ENCODE measurements around the gene TNIP3.
"Not testable (repeated sequence)": the region's sequence is repeated elsewhere in the genome, so short reads cannot be mapped to it uniquely, and the experiment has no call there.

Gene TNIP3

DNA sequence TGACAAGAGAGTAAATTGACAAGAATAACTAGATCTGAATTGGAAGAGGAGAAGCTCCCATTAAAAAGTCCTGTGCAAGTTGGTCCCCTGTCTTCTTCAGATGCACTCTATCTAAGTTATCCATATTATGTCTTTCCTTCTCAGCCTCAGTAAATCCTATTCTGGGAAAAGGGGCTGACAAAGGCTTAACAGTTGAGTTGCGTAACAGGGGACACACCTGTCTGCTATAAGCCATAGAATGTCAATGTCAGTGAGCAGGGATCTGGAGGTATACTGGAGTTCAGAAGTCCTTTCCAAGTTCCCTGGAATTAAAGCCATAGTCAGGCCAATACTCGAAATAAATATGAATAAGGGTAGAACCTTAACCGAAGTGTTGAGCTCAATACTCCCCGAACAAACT, 26.3 kb upstream of the TNIP3 start:
- no peak overlapping the region for H3K27ac ChIP-seq (ENCODE audit: low read depth, low read length)

DNA sequence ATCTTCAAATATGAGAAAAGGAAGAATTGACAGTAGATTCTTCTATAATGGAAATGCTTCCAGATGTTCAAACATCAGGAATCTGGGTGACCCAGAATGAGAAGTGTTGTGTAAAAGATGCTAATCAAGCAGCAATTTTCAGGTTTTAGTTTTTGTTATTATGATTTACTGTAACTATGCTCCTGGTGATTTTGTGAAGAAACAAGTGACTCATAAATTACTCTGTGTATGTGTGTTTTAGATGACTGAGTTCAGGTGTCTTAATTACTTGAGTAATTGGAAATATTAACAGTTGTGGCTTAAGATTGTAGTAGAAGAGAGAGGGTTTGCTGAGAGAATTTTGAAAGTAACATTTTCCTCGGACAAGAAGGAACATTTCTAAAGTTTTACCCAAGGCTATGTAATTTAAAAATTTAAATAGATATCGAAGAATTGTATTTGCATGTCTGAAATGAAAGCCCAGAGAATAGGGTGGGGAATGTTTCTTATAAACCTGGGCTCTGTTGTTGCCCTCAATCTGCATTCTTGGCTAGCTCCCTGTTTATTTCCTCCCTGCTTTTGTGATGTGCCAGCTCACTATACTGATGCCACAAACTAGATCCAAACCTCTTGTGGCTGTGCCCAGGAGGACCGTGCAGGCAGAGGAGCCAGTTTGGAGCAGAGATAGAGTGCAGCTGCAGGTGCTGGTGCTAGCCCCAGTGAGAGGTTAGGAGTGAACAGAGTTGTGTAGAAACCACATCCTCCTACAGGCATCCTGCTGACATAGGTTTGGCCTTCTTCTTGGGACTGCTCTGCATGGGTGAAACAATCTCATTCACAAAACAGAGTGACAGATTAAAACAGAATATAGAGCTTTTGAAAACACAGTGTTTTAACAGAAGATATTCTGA, 25.4 kb upstream of the TNIP3 start:
- no peak overlapping the region for H3K9ac ChIP-seq (ENCODE audit: low read length)
- H3K27ac ChIP-seq (ENCODE audit: low read depth, low read length): no peak overlapping the region
- no peak overlapping the region for H3K4me3 ChIP-seq (ENCODE audit: low read length)
- no peaks in the 10 kb centered on the region for H3K27me3 ChIP-seq (ENCODE audit: control insufficient read depth, insufficient read depth, low read length)
- no peaks in the 10 kb centered on the region for H3K4me1 ChIP-seq (ENCODE audit: control insufficient read depth, insufficient read depth, low read length)
- H3K36me3 ChIP-seq (ENCODE audit: control insufficient read depth, insufficient read depth, low read length): no peaks in the 10 kb centered on the region

More for the DNA sequence above, 26.3 kb upstream of the TNIP3 start:
- H3K9ac ChIP-seq (ENCODE audit: low read length): no peak overlapping the region
- no peaks in the 10 kb centered on the region for H3K4me1 ChIP-seq (ENCODE audit: control insufficient read depth, insufficient read depth, low read length)
- H3K4me3 ChIP-seq (ENCODE audit: low read length): no peak overlapping the region
- H3K27me3 ChIP-seq (ENCODE audit: control insufficient read depth, insufficient read depth, low read length): no peaks in the 10 kb centered on the region
- H3K36me3 ChIP-seq (ENCODE audit: control insufficient read depth, insufficient read depth, low read length): no peaks in the 10 kb centered on the region

- no peaks in the 10 kb centered on the region for H3K36me3 ChIP-seq (ENCODE audit: control insufficient read depth, insufficient read depth, low read length)
- no peaks in the 10 kb centered on the region for H3K4me1 ChIP-seq (ENCODE audit: control insufficient read depth, insufficient read depth, low read length)
- no peak overlapping the region for H3K4me3 ChIP-seq (ENCODE audit: low read length)
- H3K27ac ChIP-seq (ENCODE audit: low read depth, low read length): no peak overlapping the region
- H3K9ac ChIP-seq (ENCODE audit: low read length): no peak overlapping the region
- H3K27me3 ChIP-seq (ENCODE audit: control insufficient read depth, insufficient read depth, low read length): no peaks in the 10 kb centered on the region
Measured at GRCh38 chr4:121187206-121187605, 23.1 kb upstream of the TNIP3 start.

DNA sequence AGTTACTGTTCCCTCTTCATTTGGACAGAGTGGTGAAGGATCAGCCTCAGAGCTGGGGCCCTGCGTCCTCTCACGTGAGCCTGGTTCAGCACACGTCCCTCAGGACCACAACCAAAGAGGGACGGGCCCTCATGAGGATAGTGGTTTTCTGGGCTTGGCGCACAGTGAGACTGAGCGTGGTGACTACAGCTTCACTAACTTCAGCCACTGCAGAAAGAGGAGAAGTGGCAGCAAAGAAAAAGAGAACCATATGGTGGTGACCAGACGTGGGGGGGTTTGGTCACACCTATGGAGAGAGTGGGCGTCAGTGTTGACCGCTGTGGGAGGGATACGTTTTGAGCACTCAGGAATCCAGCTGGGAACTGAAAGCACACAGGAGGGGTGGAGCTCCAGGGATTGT, 21.8 kb upstream of the TNIP3 start:
- H3K27me3 ChIP-seq (ENCODE audit: control insufficient read depth, insufficient read depth, low read length): no peaks in the 10 kb centered on the region
- no peaks in the 10 kb centered on the region for H3K36me3 ChIP-seq (ENCODE audit: control insufficient read depth, insufficient read depth, low read length)
- no peak overlapping the region for H3K4me3 ChIP-seq (ENCODE audit: low read length)
- H3K27ac ChIP-seq (ENCODE audit: low read depth, low read length): no peak overlapping the region
- H3K4me1 ChIP-seq (ENCODE audit: control insufficient read depth, insufficient read depth, low read length): no peaks in the 10 kb centered on the region
- no peak overlapping the region for H3K9ac ChIP-seq (ENCODE audit: low read length)

GRCh38 chr4:121183989-121184388, 19.9 kb upstream of the TNIP3 start:
- no peaks in the 10 kb centered on the region for H3K27me3 ChIP-seq (ENCODE audit: control insufficient read depth, insufficient read depth, low read length)
- H3K36me3 ChIP-seq (ENCODE audit: control insufficient read depth, insufficient read depth, low read length): no peaks in the 10 kb centered on the region
- H3K4me3 ChIP-seq (ENCODE audit: low read length): no peak overlapping the region
- no peaks in the 10 kb centered on the region for H3K4me1 ChIP-seq (ENCODE audit: control insufficient read depth, insufficient read depth, low read length)
- H3K27ac ChIP-seq (ENCODE audit: low read depth, low read length): no peak overlapping the region
- H3K9ac ChIP-seq (ENCODE audit: low read length): no peak overlapping the region

GRCh38 chr4:121183361-121183760, 19.2 kb upstream of the TNIP3 start:
- H3K36me3 ChIP-seq (ENCODE audit: control insufficient read depth, insufficient read depth, low read length): no peaks in the 10 kb centered on the region
- H3K4me1 ChIP-seq (ENCODE audit: control insufficient read depth, insufficient read depth, low read length): no peaks in the 10 kb centered on the region
- no peaks in the 10 kb centered on the region for H3K27me3 ChIP-seq (ENCODE audit: control insufficient read depth, insufficient read depth, low read length)
- no peak overlapping the region for H3K27ac ChIP-seq (ENCODE audit: low read depth, low read length)
- H3K9ac ChIP-seq (ENCODE audit: low read length): no peak overlapping the region
- no peak overlapping the region for H3K4me3 ChIP-seq (ENCODE audit: low read length)

- Histone ChIP-seq H3K4me1 (ENCODE audit: control insufficient read depth, insufficient read depth, low read length) (no peaks in the 10 kb centered on the region), H3K36me3 (ENCODE audit: control insufficient read depth, insufficient read depth, low read length) (no peaks in the 10 kb centered on the region), H3K9ac (ENCODE audit: low read length) (no peak overlapping the region), H3K27ac (ENCODE audit: low read depth, low read length) (no peak overlapping the region), H3K27me3 (ENCODE audit: control insufficient read depth, insufficient read depth, low read length) (no peaks in the 10 kb centered on the region), H3K4me3 (ENCODE audit: low read length) (no peak overlapping the region)
Measured at GRCh38 chr4:121182296-121182695, 18.2 kb upstream of the TNIP3 start.

- Histone ChIP-seq H3K4me1 (ENCODE audit: control insufficient read depth, insufficient read depth, low read length) (no peaks in the 10 kb centered on the region), H3K9ac (ENCODE audit: low read length) (no peak overlapping the region), H3K27ac (ENCODE audit: low read depth, low read length) (no peak overlapping the region), H3K4me3 (ENCODE audit: low read length) (no peak overlapping the region), H3K27me3 (ENCODE audit: control insufficient read depth, insufficient read depth, low read length) (no peaks in the 10 kb centered on the region), H3K36me3 (ENCODE audit: control insufficient read depth, insufficient read depth, low read length) (no peaks in the 10 kb centered on the region)
Measured at GRCh38 chr4:121181493-121181892, 17.4 kb upstream of the TNIP3 start.

- H3K27me3 ChIP-seq (ENCODE audit: control insufficient read depth, insufficient read depth, low read length): no peaks in the 10 kb centered on the region
- no peak overlapping the region for H3K4me3 ChIP-seq (ENCODE audit: low read length)
- no peaks in the 10 kb centered on the region for H3K36me3 ChIP-seq (ENCODE audit: control insufficient read depth, insufficient read depth, low read length)
- H3K4me1 ChIP-seq (ENCODE audit: control insufficient read depth, insufficient read depth, low read length): no peaks in the 10 kb centered on the region
- no peak overlapping the region for H3K9ac ChIP-seq (ENCODE audit: low read length)
- H3K27ac ChIP-seq (ENCODE audit: low read depth, low read length): no peak overlapping the region
Measured at GRCh38 chr4:121180558-121180957, 16.4 kb upstream of the TNIP3 start.

GRCh38 chr4:121177246-121178137, 13.4 kb upstream of the TNIP3 start:
- no peak overlapping the region for H3K9ac ChIP-seq (ENCODE audit: low read length)
- H3K4me3 ChIP-seq (ENCODE audit: low read length): no peak overlapping the region
- no peaks in the 10 kb centered on the region for H3K27me3 ChIP-seq (ENCODE audit: control insufficient read depth, insufficient read depth, low read length)
- H3K4me1 ChIP-seq (ENCODE audit: control insufficient read depth, insufficient read depth, low read length): no peaks in the 10 kb centered on the region
- H3K36me3 ChIP-seq (ENCODE audit: control insufficient read depth, insufficient read depth, low read length): no peaks in the 10 kb centered on the region
- H3K27ac ChIP-seq (ENCODE audit: low read depth, low read length): no peak overlapping the region

DNA sequence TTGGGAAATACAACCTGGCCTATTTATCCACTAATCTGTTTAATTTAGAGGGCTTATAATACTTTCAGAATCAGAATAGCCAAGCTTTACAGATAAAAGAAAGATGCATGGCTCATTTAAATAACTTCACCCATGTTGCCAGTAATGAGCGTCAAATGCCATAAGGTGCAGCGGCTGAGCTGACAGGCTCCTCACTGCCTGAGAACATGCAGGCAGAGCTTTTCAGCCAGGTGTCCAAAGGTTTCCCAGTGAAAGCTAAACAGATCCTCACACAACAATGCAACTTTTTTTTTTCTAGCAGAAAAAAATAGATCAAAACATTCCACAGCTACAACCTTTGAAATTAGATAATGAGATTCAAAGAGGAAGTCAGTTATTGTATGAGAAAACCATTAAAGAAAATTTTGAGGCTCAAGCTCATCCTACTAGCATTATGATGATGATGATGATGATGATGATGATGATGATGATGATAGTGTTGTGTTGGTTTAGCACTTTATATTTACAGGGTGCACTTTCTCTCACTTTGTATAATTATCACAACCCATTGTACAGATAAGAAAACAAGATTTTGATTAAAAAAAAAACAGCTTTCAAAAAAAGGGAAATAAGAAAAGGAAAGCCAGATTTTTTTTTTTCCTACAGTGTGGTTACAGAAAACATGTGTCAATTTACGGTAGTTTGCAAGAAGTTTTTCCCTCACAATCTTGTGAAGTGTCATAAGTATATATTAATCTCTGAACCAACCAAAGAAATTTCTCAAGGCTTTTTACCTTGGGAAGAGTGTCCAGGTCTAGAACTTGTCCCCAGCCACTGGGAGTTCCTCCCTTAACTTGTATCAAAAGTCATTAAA, 12.2 kb upstream of the TNIP3 start:
- Histone ChIP-seq H3K27ac (ENCODE audit: low read depth, low read length) (no peak overlapping the region), H3K27me3 (ENCODE audit: control insufficient read depth, insufficient read depth, low read length) (no peaks in the 10 kb centered on the region), H3K4me1 (ENCODE audit: control insufficient read depth, insufficient read depth, low read length) (no peaks in the 10 kb centered on the region), H3K4me3 (ENCODE audit: low read length) (no peak overlapping the region), H3K36me3 (ENCODE audit: control insufficient read depth, insufficient read depth, low read length) (no peaks in the 10 kb centered on the region), H3K9ac (ENCODE audit: low read length) (no peak overlapping the region)

GRCh38 chr4:121171477-121171876, 7.4 kb upstream of the TNIP3 start:
- not testable (repeated sequence) for H3K4me1 ChIP-seq (ENCODE audit: control insufficient read depth, insufficient read depth, low read length); H3K27ac ChIP-seq (ENCODE audit: low read depth, low read length); H3K9ac ChIP-seq (ENCODE audit: low read length); H3K36me3 ChIP-seq (ENCODE audit: control insufficient read depth, insufficient read depth, low read length); H3K4me3 ChIP-seq (ENCODE audit: low read length); H3K27me3 ChIP-seq (ENCODE audit: control insufficient read depth, insufficient read depth, low read length)

Measured in rectal smooth muscle tissue (tissue), 1 donor.